Measurements from ENCODE around the gene CLIC3.

Gene CLIC3

DNA sequence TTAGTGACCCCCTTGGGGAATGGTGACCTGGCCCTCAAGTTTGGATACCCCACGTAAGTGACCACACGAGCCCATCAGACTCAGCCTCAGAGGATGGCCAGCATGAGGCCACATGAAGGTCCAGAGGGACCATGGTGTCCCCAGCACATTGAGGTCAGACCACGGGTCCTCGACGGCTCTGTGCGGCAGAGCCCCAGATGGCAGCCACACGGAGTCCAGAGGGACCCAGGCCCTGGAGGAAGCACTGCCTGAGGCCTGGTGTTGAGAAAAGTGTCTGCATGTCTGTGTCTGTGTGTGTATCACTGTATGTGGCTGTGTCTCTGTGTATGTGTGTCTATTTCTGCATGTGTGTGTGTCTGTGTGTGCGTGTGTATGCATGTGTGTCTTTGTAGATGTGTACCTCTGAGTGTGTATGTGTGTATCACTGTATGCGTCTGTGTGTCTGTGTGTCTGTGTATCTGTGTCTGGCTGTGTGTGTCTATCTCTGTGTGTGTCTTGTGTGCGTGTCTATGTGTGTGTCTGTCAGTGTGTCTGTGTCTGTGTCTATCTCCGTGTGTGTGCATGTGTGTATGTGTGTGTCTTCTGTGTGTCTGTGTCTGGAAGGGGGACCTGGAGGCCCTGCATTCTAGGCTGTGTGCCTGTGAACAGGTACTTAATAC is 12.6 kb downstream of the CLIC3 start:
- no peaks in the 10 kb centered on the region for H4K20me1 ChIP-seq (ENCODE audit: low read depth, low read length)
- TF ChIP-seq, protein P1, sequence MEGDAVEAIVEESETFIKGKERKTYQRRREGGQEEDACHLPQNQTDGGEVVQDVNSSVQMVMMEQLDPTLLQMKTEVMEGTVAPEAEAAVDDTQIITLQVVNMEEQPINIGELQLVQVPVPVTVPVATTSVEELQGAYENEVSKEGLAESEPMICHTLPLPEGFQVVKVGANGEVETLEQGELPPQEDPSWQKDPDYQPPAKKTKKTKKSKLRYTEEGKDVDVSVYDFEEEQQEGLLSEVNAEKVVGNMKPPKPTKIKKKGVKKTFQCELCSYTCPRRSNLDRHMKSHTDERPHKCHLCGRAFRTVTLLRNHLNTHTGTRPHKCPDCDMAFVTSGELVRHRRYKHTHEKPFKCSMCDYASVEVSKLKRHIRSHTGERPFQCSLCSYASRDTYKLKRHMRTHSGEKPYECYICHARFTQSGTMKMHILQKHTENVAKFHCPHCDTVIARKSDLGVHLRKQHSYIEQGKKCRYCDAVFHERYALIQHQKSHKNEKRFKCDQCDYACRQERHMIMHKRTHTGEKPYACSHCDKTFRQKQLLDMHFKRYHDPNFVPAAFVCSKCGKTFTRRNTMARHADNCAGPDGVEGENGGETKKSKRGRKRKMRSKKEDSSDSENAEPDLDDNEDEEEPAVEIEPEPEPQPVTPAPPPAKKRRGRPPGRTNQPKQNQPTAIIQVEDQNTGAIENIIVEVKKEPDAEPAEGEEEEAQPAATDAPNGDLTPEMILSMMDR (IDR thresholded peaks at IDR 0.05; ENCODE audit: insufficient read depth, low read length, poor library complexity, severe bottlenecking), result no peak
- no peak for TF ChIP-seq EZH2phosphoT487 (conservative IDR thresholded peaks at IDR 0.05; ENCODE audit: low read length)
- H3K36me3 ChIP-seq (ENCODE audit: low read length), result no peaks in the 10 kb centered on the region
- no peak overlapping the region for H3K9ac ChIP-seq (ENCODE audit: low read length)
- no peaks in the 10 kb centered on the region for H3F3A ChIP-seq (ENCODE audit: insufficient read depth)
- H3K27ac ChIP-seq (ENCODE audit: low read depth, low read length), result no peak overlapping the region
- H3K79me2 ChIP-seq (ENCODE audit: insufficient read depth, low read length), result no peaks in the 10 kb centered on the region
- no peak overlapping the region for H2AFZ ChIP-seq (ENCODE audit: low read depth, low read length, severe bottlenecking)
- no peak overlapping the region for H3K4me3 ChIP-seq (ENCODE audit: insufficient read depth, low read length, poor library complexity, severe bottlenecking)
- H3K9me3 ChIP-seq (ENCODE audit: insufficient read depth, low read length), result no peaks in the 10 kb centered on the region
- H3K4me2 ChIP-seq (ENCODE audit: low read depth, low read length, poor library complexity, severe bottlenecking), result no peak overlapping the region
- H3K27me3 ChIP-seq (ENCODE audit: low read length), result no peaks in the 10 kb centered on the region
- no peaks in the 10 kb centered on the region for H3K9me2 ChIP-seq (replicated peaks; ENCODE audit: insufficient read depth, low read length)

DNA sequence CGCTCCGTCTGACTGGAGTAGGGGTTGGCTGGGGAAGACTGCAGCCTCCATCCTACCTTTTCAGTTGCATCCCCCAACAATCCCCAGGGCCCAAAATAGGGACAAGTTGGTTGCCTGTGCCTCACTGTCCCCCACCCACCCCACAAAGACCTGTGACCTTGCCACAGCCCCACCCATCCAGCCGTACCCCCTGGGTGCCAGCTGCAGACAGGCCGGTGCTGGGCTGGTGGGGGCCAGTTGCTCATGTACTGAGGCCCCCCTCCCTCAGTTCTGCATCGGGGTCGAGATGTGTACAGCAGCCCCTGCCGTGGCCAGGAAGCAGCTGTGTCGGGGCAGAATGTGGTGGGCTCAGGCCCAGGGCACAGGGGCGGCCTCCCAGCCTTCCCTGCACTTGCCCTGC is 13.2 kb downstream of the CLIC3 start:
- Histone ChIP-seq H3K79me2 (ENCODE audit: insufficient read depth, low read length) (no peaks in the 10 kb centered on the region), H3K4me3 (ENCODE audit: insufficient read depth, low read length, poor library complexity, severe bottlenecking) (no peak overlapping the region), H3K9me2 (replicated peaks; ENCODE audit: insufficient read depth, low read length) (no peaks in the 10 kb centered on the region), H3K4me2 (ENCODE audit: low read depth, low read length, poor library complexity, severe bottlenecking) (no peak overlapping the region), H3K36me3 (ENCODE audit: low read length) (no peaks in the 10 kb centered on the region), H2AFZ (ENCODE audit: low read depth, low read length, severe bottlenecking) (no peak overlapping the region), H3F3A (ENCODE audit: insufficient read depth) (no peaks in the 10 kb centered on the region), H3K27me3 (ENCODE audit: low read length) (no peaks in the 10 kb centered on the region), H3K27ac (ENCODE audit: low read depth, low read length) (no peak overlapping the region), H3K9ac (ENCODE audit: low read length) (no peak overlapping the region), H4K20me1 (ENCODE audit: low read depth, low read length) (no peaks in the 10 kb centered on the region), H3K9me3 (ENCODE audit: insufficient read depth, low read length) (no peaks in the 10 kb centered on the region)
- TF ChIP-seq EZH2phosphoT487 (conservative IDR thresholded peaks at IDR 0.05; ENCODE audit: low read length), result no peak
- TF ChIP-seq, protein P1 (IDR thresholded peaks at IDR 0.05; ENCODE audit: insufficient read depth, low read length, poor library complexity, severe bottlenecking), result no peak

DNA sequence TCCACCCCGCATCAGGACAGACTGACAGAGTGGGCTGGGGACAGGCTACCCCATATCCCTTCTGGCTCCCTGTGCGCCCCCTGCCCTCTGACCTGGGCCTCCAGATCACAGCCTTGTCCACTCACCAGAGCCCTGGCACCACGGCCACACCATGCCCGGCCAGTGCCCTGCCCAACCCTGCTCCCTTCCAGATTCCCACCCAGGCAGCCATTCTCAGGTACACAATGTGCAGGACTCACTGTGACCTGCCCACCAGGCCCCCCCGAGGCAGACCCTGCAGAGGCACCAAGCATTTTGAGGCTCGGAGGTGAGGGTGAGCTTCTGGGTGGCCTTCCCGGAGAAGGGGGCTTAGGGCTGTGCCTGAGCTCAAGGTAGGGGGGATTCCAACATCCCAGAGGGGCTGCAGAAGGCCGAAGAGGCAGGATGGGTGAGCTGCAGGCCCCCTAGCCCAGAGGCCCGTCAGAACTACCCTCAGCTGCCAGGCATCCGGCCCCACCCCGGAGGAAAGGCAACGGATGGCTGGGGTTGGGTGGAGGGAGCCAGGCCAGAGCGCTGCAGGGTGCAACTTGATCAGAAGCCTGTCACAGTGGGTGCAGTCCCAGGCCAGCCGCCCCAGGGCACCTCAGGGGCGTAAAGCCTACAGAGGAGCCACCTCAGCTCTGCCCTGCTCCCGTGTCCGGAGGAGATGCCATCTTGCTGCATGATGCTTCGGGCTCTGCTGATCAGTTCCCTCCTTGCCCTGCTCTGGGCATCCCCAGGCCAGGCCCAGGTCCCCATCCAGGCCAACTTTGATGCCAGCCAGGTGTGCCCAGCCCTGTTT is 13.9 kb downstream of the CLIC3 start, which contains the start of gene LCNL1:
Gene LCNL1 (plus strand): TSS at position 762 of the 820 bp plus-strand sequence. CDS start 594 bp downstream, outside the sequence.
- Histone ChIP-seq H3K9me2 (replicated peaks; ENCODE audit: insufficient read depth, low read length) (no peaks in the 10 kb centered on the region), H3F3A (ENCODE audit: insufficient read depth) (no peaks in the 10 kb centered on the region), H3K27me3 (ENCODE audit: low read length) (no peaks in the 10 kb centered on the region), H3K4me3 (ENCODE audit: insufficient read depth, low read length, poor library complexity, severe bottlenecking) (no peak within 1 kb of the TSS), H3K9me3 (ENCODE audit: insufficient read depth, low read length) (no peaks in the 10 kb centered on the region), H4K20me1 (ENCODE audit: low read depth, low read length) (no peaks in the 10 kb centered on the region), H3K4me2 (ENCODE audit: low read depth, low read length, poor library complexity, severe bottlenecking) (no peak within 1 kb of the TSS), H3K27ac (ENCODE audit: low read depth, low read length) (no peak within 1 kb of the TSS), H3K36me3 (ENCODE audit: low read length) (no peaks in the 10 kb centered on the region), H3K79me2 (ENCODE audit: insufficient read depth, low read length) (no peaks in the 10 kb centered on the region), H2AFZ (ENCODE audit: low read depth, low read length, severe bottlenecking) (no peak within 1 kb of the TSS), H3K9ac (ENCODE audit: low read length) (no peak within 1 kb of the TSS)
- TF ChIP-seq, protein P1 (IDR thresholded peaks at IDR 0.05; ENCODE audit: insufficient read depth, low read length, poor library complexity, severe bottlenecking), result no peak
- no peak for TF ChIP-seq EZH2phosphoT487 (conservative IDR thresholded peaks at IDR 0.05; ENCODE audit: low read length)

Measured in SU-DHL-6 (cell line).